Measurements from ENCODE around the gene PMPCA. TPM values are rescaled to one million over a fixed set of nuclear protein-coding genes. Genes with fewer than 3 reads are reported as not detected.

PMPCA gene
- total and polyA plus RNA-seq, 2 donors (not counting 1 experiment from before 2014, with no cell fraction given) = 26.4 to 70.2 TPM

GRCh38 chr9:136416427-136416826 is 6.0 kb downstream of the PMPCA start:
- Histone ChIP-seq H4K20me1 (ENCODE audit: control insufficient read depth, extremely low read depth, insufficient read depth, low read length) (no peaks in the 10 kb centered on the region), H3K79me2 (ENCODE audit: control insufficient read depth, insufficient read depth, low read length) (peaks cover 21% of the 10 kb centered on the region), H3K27me3 (ENCODE audit: control insufficient read depth, insufficient read depth, low read length) (no peaks in the 10 kb centered on the region), H3K9ac (ENCODE audit: insufficient read depth, low read length) (no peak overlapping the region), H3K4me3 (replicated peaks in 1 of 4; ENCODE audit: control extremely low read depth in 1 of 4, insufficient read depth in 1 of 4, low read depth in 3 of 4, low read length in 4 of 4) (no peak overlapping the region), H3K4me1 (ENCODE audit: control insufficient read depth, extremely low read depth, insufficient read depth, low read length) (peaks cover 7% of the 10 kb centered on the region), H2AFZ (ENCODE audit: low read length) (no peak overlapping the region), H3K4me2 (ENCODE audit: extremely low read depth, insufficient read depth, low read length) (no peak overlapping the region), H3K9me3 (ENCODE audit: control insufficient read depth, insufficient read depth, low read depth, low read length) (no peaks in the 10 kb centered on the region), H3K36me3 (ENCODE audit: control insufficient read depth, insufficient read depth, low read length) (peaks cover 43% of the 10 kb centered on the region), H3K27ac (ENCODE audit: insufficient read depth, low read length) (no peak overlapping the region)
- no peak for TF ChIP-seq EZH2 (IDR thresholded peaks at IDR 0.05; ENCODE audit: low read length, missing control alignments)
- TF ChIP-seq CTCF (conservative IDR thresholded peaks at IDR 0.05 in 1 of 2, IDR thresholded peaks at IDR 0.05 in 1 of 2; ENCODE audit: low read depth in 1 of 2, low read length in 2 of 2) = no peak
- peak in 1 of 2 donors; percentile 11 for DNase-seq (ENCODE audit: low read depth in 2 of 2)

- Histone ChIP-seq H4K20me1 (ENCODE audit: control insufficient read depth, extremely low read depth, insufficient read depth, low read length) (no peaks in the 10 kb centered on the region), H3K27me3 (ENCODE audit: control insufficient read depth, insufficient read depth, low read length) (no peaks in the 10 kb centered on the region), H2AFZ (ENCODE audit: low read length) (no peak overlapping the region), H3K9me3 (ENCODE audit: control insufficient read depth, insufficient read depth, low read depth, low read length) (no peaks in the 10 kb centered on the region), H3K4me3 (replicated peaks in 1 of 4; ENCODE audit: control extremely low read depth in 1 of 4, insufficient read depth in 1 of 4, low read depth in 3 of 4, low read length in 4 of 4) (no peak overlapping the region), H3K9ac (ENCODE audit: insufficient read depth, low read length) (no peak overlapping the region), H3K4me2 (ENCODE audit: extremely low read depth, insufficient read depth, low read length) (no peak overlapping the region), H3K27ac (ENCODE audit: insufficient read depth, low read length) (no peak overlapping the region), H3K36me3 (ENCODE audit: control insufficient read depth, insufficient read depth, low read length) (peaks cover 45% of the 10 kb centered on the region), H3K4me1 (ENCODE audit: control insufficient read depth, extremely low read depth, insufficient read depth, low read length) (peaks cover 2% of the 10 kb centered on the region), H3K79me2 (ENCODE audit: control insufficient read depth, insufficient read depth, low read length) (peaks cover 16% of the 10 kb centered on the region)
- DNase-seq (ENCODE audit: low read depth in 2 of 2) = no peak
- TF ChIP-seq CTCF (conservative IDR thresholded peaks at IDR 0.05 in 1 of 2, IDR thresholded peaks at IDR 0.05 in 1 of 2; ENCODE audit: low read depth in 1 of 2, low read length in 2 of 2) = no peak
- no peak for TF ChIP-seq EZH2 (IDR thresholded peaks at IDR 0.05; ENCODE audit: low read length, missing control alignments)
Observed at GRCh38 chr9:136416914-136417313, 6.5 kb downstream of the PMPCA start.

- no peak overlapping the region for H3K27ac ChIP-seq (ENCODE audit: insufficient read depth, low read length)
- no peak overlapping the region for H3K4me3 ChIP-seq (replicated peaks in 1 of 4; ENCODE audit: control extremely low read depth in 1 of 4, insufficient read depth in 1 of 4, low read depth in 3 of 4, low read length in 4 of 4)
- no peaks in the 10 kb centered on the region for H3K9me3 ChIP-seq (ENCODE audit: control insufficient read depth, insufficient read depth, low read depth, low read length)
- no peak overlapping the region for H3K4me2 ChIP-seq (ENCODE audit: extremely low read depth, insufficient read depth, low read length)
- H2AFZ ChIP-seq (ENCODE audit: low read length) = no peak overlapping the region
- TF ChIP-seq CTCF (conservative IDR thresholded peaks at IDR 0.05 in 1 of 2, IDR thresholded peaks at IDR 0.05 in 1 of 2; ENCODE audit: low read depth in 1 of 2, low read length in 2 of 2) = no peak
- no peak for TF ChIP-seq EZH2 (IDR thresholded peaks at IDR 0.05; ENCODE audit: low read length, missing control alignments)
- DNase-seq (ENCODE audit: low read depth in 2 of 2) = no peak
- H3K36me3 ChIP-seq (ENCODE audit: control insufficient read depth, insufficient read depth, low read length) = peaks cover 53% of the 10 kb centered on the region
- H4K20me1 ChIP-seq (ENCODE audit: control insufficient read depth, extremely low read depth, insufficient read depth, low read length) = no peaks in the 10 kb centered on the region
- no peaks in the 10 kb centered on the region for H3K27me3 ChIP-seq (ENCODE audit: control insufficient read depth, insufficient read depth, low read length)
- H3K9ac ChIP-seq (ENCODE audit: insufficient read depth, low read length) = no peak overlapping the region
- peaks cover 3% of the 10 kb centered on the region for H3K79me2 ChIP-seq (ENCODE audit: control insufficient read depth, insufficient read depth, low read length)
- H3K4me1 ChIP-seq (ENCODE audit: control insufficient read depth, extremely low read depth, insufficient read depth, low read length) = no peaks in the 10 kb centered on the region
Observed at GRCh38 chr9:136418182-136419091, 8.0 kb downstream of the PMPCA start.
